Central memory CD4-positive, alpha-beta T cell (primary cell): ENCODE data around the gene BSN.

ENCODE experiments used
- DNase-seq: peaks from one replicate; pipeline ENCODE4 v3.0.0; 2022
- total RNA-seq, 3 experiments: gene quantifications; one replicate each; lab custom pipeline; 2026; lab: John Stamatoyannopoulos, UW

BSN gene, protein sequence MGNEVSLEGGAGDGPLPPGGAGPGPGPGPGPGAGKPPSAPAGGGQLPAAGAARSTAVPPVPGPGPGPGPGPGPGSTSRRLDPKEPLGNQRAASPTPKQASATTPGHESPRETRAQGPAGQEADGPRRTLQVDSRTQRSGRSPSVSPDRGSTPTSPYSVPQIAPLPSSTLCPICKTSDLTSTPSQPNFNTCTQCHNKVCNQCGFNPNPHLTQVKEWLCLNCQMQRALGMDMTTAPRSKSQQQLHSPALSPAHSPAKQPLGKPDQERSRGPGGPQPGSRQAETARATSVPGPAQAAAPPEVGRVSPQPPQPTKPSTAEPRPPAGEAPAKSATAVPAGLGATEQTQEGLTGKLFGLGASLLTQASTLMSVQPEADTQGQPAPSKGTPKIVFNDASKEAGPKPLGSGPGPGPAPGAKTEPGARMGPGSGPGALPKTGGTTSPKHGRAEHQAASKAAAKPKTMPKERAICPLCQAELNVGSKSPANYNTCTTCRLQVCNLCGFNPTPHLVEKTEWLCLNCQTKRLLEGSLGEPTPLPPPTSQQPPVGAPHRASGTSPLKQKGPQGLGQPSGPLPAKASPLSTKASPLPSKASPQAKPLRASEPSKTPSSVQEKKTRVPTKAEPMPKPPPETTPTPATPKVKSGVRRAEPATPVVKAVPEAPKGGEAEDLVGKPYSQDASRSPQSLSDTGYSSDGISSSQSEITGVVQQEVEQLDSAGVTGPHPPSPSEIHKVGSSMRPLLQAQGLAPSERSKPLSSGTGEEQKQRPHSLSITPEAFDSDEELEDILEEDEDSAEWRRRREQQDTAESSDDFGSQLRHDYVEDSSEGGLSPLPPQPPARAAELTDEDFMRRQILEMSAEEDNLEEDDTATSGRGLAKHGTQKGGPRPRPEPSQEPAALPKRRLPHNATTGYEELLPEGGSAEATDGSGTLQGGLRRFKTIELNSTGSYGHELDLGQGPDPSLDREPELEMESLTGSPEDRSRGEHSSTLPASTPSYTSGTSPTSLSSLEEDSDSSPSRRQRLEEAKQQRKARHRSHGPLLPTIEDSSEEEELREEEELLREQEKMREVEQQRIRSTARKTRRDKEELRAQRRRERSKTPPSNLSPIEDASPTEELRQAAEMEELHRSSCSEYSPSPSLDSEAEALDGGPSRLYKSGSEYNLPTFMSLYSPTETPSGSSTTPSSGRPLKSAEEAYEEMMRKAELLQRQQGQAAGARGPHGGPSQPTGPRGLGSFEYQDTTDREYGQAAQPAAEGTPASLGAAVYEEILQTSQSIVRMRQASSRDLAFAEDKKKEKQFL (N-terminal part only)
- total RNA-seq: 0 to 0.53 (median 0.05) reads per million in 3 experiments

DNA sequence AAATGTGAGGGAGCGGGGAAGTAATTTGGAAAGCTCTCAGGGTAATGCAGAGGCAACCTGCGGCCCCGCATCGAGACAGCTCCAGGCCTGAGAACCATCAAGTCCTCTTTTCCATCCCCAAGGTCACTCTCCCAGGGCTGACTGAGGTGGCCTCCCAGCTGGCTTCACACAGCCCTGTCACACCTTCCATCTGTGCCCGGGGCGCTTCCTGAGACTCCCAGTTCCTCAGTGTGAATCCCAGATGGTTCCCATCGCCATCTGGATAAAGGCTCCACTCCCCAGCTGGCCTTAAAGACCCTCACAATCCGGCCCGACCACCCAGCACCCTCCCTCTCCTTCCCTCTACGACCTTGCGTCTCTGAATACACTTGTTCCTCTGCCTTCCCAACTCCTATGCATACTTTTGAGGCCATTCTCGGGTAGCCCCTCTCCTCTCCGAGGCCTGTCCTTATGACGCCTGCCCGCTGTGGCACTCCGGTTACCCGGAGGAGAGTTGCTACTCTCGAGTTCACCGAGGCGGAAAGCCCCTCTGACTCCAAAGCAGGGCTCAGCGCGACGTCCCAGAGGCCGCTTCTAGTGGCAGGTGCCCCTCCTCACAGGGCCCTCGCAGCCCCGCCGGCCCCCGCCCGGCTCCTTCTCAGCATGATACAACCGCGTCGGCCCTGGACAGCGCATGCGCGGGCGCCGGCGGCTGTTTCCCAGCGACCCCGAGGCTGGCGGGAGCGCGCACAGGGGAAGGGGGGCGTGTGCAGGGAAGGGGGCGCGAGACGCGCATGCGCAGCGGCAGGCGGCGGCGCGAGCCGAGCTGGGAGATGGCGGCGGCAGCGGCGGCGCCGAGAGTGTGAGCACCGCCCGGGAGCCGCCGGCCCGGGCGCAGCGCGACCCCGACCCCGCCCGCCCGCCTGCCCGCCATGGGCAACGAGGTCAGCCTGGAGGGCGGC lies at the start of gene BSN:
TSS of gene BSN (plus strand) at position 786 of the 941 bp plus-strand sequence. CDS start at position 912, 126 bp downstream.
- DNase-seq: peak; percentile 79

DNA sequence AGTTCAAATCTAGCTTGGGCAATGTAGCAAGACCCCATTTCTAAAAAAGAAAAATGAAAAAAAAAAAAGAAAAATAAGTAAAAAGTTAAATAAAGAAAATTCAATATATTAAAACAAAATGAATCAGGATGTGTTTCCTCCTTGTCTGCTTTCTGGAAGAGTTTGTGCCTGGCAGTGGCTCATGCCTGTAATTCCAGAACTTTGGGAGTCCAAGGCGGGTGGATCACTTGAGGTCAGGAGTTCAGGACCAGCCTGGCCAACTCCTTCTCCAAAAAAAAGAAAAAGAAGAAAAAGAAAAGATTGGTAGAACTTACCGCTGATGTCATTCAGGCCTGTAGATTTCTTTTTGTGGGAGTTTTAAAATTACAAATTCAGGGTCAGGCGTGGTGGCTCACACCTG lies 47.4 kb upstream of the BSN start:
- no peak for DNase-seq

DNA sequence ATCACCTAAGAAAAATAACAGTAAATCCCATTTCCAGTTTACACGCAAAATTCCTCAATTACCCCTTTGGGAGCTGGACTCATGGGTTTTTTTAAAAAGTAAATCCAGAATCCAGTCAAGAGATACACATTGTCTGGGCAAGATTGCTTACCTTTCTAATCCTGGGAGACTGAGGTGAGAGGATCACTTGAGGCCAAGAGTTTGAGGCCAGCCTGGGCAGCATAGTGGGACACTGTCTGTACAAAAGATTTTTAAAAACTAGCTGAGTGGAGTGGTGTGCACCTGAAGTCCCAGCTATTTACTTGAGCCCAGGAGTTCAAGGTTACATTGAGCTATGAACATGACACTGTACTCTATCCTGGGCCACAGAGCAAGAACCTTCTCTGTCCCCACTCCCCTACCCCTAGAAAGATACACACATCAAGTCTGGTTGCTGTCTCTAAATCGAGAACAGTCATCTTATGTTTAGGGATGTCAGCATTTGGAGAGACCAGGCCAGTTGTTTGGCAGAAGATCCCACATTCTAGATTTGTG lies 45.2 kb upstream of the BSN start:
- no peak for DNase-seq

DNA sequence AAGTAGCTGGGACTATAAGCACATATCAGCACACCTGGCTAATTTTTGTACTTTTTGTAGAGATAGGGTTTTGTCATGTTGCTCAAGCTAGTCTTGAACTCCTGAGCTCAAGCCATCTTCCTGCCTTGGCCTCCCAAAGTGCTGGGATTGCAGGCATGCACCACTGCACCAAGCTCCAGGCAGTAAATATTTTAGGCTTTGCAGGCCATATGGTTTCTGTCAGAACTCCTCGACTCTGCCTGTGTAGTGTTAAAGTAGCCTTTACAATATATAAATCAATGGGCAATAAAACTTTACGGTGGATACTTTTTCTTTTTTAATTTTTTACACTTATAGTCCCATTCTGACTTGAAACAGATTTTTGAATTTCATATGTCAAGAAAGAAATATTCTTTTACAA lies 42.6 kb upstream of the BSN start:
- no peak for DNase-seq

DNA sequence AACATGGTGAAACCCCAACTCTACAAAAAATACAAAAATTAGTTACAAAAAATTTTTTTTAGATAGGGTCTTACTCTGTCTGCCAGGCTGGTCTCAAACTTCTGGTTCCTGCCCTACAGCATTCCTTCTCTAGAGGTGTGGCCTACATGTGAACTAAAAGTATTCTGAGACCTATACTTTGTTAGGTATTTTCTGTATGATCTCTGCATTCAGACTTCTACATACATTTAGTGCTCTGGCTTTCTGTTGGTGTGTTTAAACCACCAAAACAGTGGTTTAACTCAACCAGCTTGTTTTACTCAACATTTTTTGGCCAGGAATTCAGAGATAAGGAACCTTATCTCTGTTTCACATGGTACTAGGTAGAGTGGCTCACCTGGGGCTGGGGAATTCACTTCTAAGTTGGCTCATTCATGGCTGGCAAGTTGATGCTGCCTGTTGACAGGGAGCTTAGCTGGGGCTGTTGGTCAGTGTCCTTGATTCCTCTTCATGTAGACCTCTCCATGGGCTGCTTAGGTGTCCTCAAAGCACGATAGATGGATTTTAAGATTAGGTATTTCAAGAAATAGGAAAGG lies 41.4 kb upstream of the BSN start:
- DNase-seq: no peak

DNA sequence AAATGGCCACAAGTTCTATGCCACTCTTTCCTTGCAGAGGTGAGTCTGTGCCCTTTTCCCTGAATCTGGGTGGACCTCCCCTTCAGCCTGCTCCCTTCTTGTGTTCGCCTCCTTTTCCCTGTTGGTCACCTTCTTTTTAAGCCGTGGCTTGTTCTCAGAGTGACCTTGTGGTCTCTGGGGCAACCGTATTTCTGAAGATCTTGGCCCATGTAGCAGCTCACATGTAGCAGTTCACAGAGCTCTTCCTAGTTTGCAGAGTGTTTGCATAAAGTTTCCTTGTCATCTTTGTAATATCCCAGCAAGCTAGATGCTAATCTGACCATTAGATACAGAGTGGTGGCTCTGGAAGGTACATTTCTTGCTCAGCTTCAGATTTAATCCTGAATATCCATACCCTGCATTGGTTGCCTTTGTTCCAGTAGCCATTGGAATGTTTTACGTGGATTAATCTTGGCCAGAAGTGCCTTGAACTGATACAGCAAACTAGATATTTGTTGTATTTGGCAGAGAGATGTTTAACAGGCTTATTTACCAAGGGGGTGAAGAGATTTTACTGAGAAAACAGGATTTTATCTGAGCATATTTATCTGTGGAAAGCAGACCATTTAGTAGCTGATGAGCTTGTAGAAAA lies 40.7 kb upstream of the BSN start:
- no peak for DNase-seq

DNA sequence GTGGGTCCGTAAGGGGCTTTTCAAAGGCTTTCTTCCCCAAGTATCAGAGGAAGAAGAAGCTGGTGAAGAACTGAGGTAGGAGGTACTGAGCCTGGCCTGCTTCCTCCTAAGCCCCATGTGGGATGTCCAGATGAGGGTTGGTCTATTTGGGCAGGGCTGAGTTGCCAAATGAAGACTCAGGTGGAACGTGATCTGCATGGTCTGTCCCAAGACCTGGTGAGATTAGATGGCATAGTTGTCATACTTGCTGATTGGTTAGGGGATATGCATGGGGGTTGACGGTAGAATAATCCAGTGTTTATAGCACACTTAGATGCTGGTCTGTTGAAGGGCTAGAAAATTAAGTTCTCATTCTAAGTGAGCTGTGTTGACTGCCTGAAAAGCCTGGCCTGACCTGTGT lies 36.3 kb upstream of the BSN start:
- DNase-seq: no peak

DNA sequence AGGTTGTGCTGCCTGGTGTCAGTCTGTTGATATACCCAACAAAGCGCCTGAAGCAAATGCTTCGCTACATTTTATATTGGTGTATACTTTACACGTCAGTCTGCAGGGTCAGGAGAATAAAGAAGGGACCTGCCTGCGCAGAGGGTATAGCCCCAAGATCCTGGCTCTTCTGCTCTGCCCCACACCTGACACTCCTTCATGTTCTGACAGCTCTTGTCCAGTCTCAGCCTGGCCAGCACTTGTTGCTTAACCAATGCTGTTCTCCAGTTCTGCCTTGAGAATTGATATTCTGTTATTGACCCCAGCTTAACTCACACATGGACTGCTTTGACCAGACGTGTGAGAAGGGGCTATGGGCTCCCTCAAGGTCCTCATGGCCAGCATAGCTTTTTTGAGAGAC lies 35.8 kb upstream of the BSN start:
- DNase-seq: no peak

DNA sequence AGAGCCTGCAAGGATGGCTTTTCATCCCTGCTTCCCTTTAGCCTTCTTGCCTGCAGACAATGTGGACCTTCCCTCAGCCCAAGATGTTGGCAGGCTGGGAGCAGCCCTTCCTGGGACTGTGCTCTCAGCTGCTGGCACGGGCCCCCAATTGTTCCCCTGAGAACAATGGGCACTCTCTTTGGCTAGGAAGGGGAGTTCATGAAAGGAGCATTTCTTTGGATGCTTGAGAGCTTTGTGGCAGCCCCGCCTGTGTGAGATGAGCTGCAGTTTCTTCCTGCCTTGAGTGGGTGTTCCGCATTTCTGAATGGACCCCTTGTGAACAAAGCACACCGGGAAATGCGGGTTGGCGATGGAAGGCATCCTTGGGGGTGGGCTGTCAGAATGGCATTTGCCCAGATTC lies 35.0 kb upstream of the BSN start:
- DNase-seq: no peak

DNA sequence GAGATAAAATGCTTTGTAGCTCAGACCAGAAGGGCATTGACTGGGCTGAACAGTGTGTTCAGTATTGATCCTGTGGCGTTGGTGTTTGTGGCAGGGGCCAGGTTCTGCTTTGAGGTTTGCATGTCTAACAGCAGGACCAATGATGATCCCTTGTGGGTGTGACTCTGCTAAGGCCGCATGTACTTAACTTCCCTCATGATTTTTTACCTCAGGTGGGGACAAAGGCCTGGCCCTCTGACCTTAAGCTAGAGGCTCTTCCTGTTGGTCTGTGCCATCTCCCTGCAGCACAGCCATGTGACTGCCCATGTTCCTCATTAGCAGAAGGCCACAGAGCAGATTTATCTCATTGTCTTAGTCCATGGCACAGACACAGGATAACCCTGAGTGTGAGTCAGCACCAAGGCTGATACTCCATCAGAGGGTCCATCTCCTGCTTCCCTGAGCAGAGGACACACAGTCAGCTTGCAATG lies 34.3 kb upstream of the BSN start:
- no peak for DNase-seq

DNA sequence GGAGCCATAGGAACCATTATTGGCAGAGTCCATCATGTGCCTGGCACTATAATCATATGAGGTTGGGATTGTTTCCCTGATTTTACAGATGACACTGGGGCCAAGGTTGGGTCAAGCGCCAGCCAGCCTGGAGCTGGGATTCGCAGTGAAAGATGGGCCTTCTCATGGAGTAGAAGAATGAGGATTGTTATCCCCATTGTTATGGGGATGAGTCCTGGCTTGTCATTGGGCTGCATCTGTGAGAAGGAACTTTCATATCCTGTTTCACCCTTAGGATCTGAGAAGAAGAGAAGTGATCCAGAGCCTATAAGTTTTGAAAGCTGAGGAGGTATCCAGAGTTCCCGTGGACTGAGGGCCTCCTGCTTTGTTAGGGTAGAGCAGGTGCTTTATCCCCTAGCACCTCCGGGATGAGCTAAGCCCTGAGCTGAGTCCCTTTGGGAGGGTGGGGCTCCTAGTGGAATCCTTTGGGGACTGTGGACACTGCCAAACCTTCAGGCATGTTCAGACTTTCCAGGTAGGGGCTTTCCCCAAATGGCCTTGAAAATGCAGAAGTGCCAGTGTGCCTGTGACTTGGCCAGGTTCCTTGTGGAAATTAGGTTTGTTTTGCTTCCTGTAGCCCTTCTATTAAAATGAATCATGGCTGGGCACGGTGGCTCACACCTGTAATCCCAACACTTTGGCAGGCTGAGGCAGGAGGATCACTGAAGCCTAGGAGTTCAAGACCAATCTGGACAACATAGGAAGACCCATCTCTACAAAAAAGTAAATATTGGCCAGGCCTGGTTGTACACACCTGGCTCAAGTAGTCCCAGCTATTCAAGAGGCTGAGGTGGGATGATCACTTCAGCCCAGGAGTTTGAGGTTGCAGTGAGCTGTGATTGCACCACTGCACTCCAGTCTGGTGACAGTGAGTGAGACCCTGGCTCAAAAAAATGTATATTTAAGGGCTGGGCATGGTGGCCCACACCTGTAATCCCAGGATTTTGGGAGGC lies 30.2 kb upstream of the BSN start:
- DNase-seq: no peak

DNA sequence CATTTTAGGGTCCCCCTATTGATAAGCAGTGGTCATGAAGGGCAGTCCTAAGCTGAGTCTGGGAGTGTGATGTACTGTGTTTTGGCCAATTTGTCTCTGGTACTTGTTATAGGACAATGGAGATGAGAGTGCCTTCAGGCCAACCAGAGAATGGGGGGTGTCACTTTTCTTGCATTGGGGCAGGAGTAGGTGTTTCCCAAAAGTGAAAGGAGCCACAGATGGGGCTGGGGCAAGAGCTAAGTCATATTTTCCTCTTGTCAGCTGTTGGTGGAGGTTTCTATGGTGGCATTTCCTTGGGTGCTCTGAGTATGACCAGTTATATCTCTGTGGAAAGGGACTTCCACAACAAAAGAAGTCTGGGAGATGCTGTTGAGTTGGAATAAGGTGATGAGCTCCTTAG lies 24.7 kb upstream of the BSN start:
- no peak for DNase-seq

DNA sequence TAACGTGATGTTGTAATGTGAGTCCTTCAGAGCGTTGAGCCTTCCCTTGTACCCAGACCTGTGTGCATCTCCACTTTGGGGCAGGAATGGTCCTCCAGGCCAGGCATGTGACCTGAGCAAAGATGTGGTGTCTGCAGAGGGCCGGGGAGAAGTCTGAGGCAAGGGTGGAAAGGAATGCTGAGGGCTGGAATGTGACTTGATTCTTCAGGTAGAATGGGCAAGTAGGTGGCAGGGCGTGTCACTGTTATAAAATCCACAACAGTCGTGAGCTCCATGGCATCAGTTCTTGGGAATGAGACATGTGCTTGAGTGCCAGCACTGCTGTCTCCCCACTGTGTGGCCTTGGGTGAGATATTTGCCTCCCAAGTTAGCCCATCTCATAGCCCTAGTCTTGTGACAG lies 24.0 kb upstream of the BSN start:
- DNase-seq: no peak

DNA sequence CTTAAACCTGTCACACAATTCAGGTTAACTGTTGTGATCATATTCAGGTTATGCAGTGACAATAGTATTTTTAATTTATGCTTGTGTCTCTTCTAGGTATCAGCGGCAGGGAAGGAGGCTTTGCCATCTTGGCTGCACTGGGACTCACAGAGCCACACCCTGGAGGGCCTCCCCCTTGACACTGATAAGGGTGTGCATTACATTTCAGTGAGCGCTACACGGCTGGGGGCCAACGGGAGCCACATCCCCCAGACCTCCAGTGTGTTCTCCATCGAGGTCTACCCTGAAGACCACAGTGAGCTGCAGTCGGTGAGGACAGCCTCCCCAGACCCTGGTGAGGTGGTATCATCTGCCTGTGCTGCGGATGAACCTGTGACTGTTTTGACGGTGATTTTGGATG lies 23.6 kb upstream of the BSN start:
- DNase-seq: no peak

DNA sequence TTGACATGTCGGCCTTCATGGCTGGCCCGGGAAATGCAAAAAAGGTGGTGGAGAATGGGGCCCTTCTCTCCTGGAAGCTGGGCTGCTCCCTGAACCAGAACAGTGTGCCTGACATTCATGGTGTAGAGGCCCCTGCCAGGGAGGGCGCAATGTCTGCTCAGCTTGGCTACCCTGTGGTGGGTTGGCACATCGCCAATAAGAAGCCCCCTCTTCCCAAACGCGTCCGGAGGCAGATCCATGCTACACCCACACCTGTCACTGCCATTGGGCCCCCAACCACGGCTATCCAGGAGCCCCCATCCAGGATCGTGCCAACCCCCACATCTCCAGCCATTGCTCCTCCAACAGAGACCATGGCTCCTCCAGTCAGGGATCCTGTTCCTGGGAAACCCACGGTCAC lies 23.1 kb upstream of the BSN start:
- no peak for DNase-seq

DNA sequence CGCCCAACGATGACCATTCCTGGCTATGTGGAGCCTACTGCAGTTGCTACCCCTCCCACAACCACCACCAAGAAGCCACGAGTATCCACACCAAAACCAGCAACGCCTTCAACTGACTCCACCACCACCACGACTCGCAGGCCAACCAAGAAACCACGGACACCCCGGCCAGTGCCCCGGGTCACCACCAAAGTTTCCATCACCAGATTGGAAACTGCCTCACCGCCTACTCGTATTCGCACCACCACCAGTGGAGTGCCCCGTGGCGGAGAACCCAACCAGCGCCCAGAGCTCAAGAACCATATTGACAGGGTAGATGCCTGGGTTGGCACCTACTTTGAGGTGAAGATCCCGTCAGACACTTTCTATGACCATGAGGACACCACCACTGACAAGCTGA lies 22.6 kb upstream of the BSN start:
- no peak for DNase-seq

DNA sequence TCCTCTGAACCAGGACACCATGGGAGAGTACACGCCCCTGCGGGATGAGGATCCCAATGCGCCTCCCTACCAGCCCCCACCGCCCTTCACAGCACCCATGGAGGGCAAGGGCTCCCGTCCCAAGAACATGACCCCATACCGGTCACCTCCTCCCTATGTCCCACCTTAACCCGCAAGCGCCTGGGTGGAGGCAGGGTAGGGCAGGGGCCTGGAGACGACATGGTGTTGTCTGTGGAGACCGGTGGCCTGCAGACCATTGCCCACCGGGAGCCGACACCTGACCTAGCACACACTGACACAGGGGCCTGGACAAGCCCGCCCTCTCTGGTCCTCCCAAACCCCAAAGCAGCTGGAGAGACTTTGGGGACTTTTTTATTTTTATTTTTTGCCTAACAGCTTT lies 21.2 kb upstream of the BSN start:
- no peak for DNase-seq

DNA sequence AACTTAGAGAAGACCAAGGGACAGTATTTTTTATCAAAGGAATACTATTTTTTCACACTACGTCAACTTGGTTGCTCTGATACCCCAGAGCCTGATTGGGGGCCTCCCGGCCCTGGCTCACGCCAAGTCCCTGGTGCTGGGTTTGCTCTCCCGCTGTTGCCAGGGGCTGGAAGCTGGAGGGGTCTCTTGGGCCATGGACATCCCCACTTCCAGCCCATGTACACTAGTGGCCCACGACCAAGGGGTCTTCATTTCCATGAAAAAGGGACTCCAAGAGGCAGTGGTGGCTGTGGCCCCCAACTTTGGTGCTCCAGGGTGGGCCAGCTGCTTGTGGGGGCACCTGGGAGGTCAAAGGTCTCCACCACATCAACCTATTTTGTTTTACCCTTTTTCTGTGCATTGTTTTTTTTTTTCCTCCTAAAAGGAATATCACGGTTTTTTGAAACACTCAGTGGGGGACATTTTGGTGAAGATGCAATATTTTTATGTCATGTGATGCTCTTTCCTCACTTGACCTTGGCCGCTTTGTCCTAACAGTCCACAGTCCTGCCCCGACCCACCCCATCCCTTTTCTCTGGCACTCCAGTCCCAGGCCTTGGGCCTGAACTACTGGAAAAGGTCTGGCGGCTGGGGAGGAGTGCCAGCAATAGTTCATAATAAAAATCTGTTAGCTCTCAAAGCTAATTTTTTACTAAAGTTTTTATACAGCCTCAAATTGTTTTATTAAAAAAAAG lies 20.3 kb upstream of the BSN start:
- DNase-seq: no peak
